GM19463 (cell line): ENCODE data around the gene CSH1.

Experiments used
- ATAC-seq: cut with Tn5 transposase; IDR thresholded peaks from one replicate; pipeline ENCODE4 v1.9.1; 2021; ENCODE audit warnings: mild to moderate bottlenecking, moderate library complexity; ENCODE audit not compliant: unreplicated experiment

The CSH1 gene

GRCh38 chr17:63896524-63897354 is at the start of gene CSH1:
Gene CSH1, minus strand, starts transcription at chr17:63896574. Its CDS starts 63 bp downstream, at chr17:63896511.
- ATAC-seq: peak; percentile 51

- ATAC-seq: no peak
Measured at GRCh38 chr17:63945784-63946439, 49.5 kb upstream of the CSH1 start.

- ATAC-seq: no peak
Measured at GRCh38 chr17:63944736-63945499, 48.5 kb upstream of the CSH1 start.

GRCh38 chr17:63943745-63944144 is 47.4 kb upstream of the CSH1 start:
- no peak for ATAC-seq

GRCh38 chr17:63942309-63942985 is 46.1 kb upstream of the CSH1 start:
- no peak for ATAC-seq

GRCh38 chr17:63941751-63942150 is 45.4 kb upstream of the CSH1 start:
- no peak for ATAC-seq

- no peak for ATAC-seq
Measured at GRCh38 chr17:63941162-63941561, 44.8 kb upstream of the CSH1 start.

GRCh38 chr17:63940584-63940983 is 44.2 kb upstream of the CSH1 start:
- no peak for ATAC-seq

GRCh38 chr17:63939884-63940283 is 43.5 kb upstream of the CSH1 start:
- no peak for ATAC-seq

- ATAC-seq: no peak
Measured at GRCh38 chr17:63939401-63939800, 43.0 kb upstream of the CSH1 start.

- ATAC-seq: no peak
Measured at GRCh38 chr17:63937920-63938319, 41.5 kb upstream of the CSH1 start.

- no peak for ATAC-seq
Measured at GRCh38 chr17:63937319-63937718, 40.9 kb upstream of the CSH1 start.

GRCh38 chr17:63934183-63935112 is 38.1 kb upstream of the CSH1 start:
- no peak for ATAC-seq

- no peak for ATAC-seq
Measured at GRCh38 chr17:63933598-63933997, 37.2 kb upstream of the CSH1 start.

- ATAC-seq: peak; percentile 1
Measured at GRCh38 chr17:63932721-63933120, 36.3 kb upstream of the CSH1 start.

GRCh38 chr17:63931981-63932561 is 35.7 kb upstream of the CSH1 start, which contains the start of gene CD79B:
Gene CD79B, minus strand, starts transcription at chr17:63932331. Its CDS starts 70 bp downstream, at chr17:63932261.
- ATAC-seq: peak; percentile 84

- ATAC-seq: peak; percentile 38
Measured at GRCh38 chr17:63930951-63931575, 34.7 kb upstream of the CSH1 start.

- no peak for ATAC-seq
Measured at GRCh38 chr17:63929860-63930766, 33.7 kb upstream of the CSH1 start.
